OCI-LY1 (cell line): ENCODE measurements around the gene MYLK4.

Experiments used
- H2AFZ ChIP-seq: fragments of 200-600 bp; sonication (generic), shearing (Covaris generic); 2 replicates; pipeline ENCODE4 v1.6.0; 2014; ENCODE audit warnings: antibody characterized with exemption, mild to moderate bottlenecking, low read length
- H3F3A ChIP-seq: fragments of 200-600 bp; sonication (generic), shearing (Covaris generic); 2 replicates; pipeline ENCODE4 v1.6.0; 2014; ENCODE audit warnings: mild to moderate bottlenecking, antibody characterized with exemption, low read length, moderate library complexity; ENCODE audit not compliant: insufficient read depth
- H3K27ac ChIP-seq: fragments of 200-600 bp; sonication (generic); 2 replicates; pipeline ENCODE4 v1.5.1; 2014; ENCODE audit warnings: low read length, mixed run types, mild to moderate bottlenecking, low read depth; ENCODE audit not compliant: poor library complexity, severe bottlenecking
- H3K27me3 ChIP-seq: fragments of 200-600 bp; sonication (generic); 2 replicates; pipeline ENCODE4 v1.6.0; 2014; ENCODE audit warnings: antibody characterized with exemption, mild to moderate bottlenecking, low read length, moderate library complexity; ENCODE audit not compliant: insufficient read depth
- H3K36me3 ChIP-seq: fragments of 200-600 bp; sonication (generic); 2 replicates; pipeline ENCODE4 v1.6.1; 2014; ENCODE audit warnings: mild to moderate bottlenecking, antibody characterized with exemption, low read length, moderate library complexity, mixed read lengths; ENCODE audit not compliant: insufficient read depth
- H3K4me1 ChIP-seq: fragments of 200-600 bp; sonication (generic); 2 replicates; pipeline ENCODE4 v1.5.1; 2014; ENCODE audit warnings: mild to moderate bottlenecking, low read length, moderate library complexity; ENCODE audit not compliant: insufficient read depth, severe bottlenecking
- H3K4me2 ChIP-seq: fragments of 200-600 bp; sonication (generic), shearing (Covaris generic); 2 replicates; pipeline ENCODE4 v1.6.1; 2014; ENCODE audit warnings: low read length
- H3K4me3 ChIP-seq: fragments of 200-600 bp; sonication (generic); 2 replicates; pipeline ENCODE4 v1.5.1; 2014; ENCODE audit warnings: low read length, low read depth, mild to moderate bottlenecking, mixed read lengths; ENCODE audit not compliant: poor library complexity, severe bottlenecking
- H3K79me2 ChIP-seq: fragments of 200-600 bp; shearing (Covaris generic); 2 replicates; pipeline ENCODE4 v1.6.1; 2016; ENCODE audit warnings: mixed run types, low read length, mixed read lengths; ENCODE audit not compliant: insufficient read depth
- H3K9ac ChIP-seq: fragments of 200-600 bp; sonication (generic), shearing (Covaris generic); 2 replicates; pipeline ENCODE4 v1.6.1; 2014; ENCODE audit warnings: mild to moderate bottlenecking, low read length, mixed read lengths
- H3K9me2 ChIP-seq: fragments of 200-600 bp; sonication (generic), shearing (Covaris generic); 2 replicates; pipeline ENCODE4 v1.6.1; 2014; ENCODE audit warnings: low read depth, mild to moderate bottlenecking, low read length, mixed read lengths
- H3K9me3 ChIP-seq: fragments of 200-600 bp; shearing (Covaris generic); 2 replicates; pipeline ENCODE4 v1.6.1; 2014; ENCODE audit warnings: low read length, mixed read lengths
- H4K20me1 ChIP-seq: fragments of 200-600 bp; sonication (generic), shearing (Covaris generic); 2 replicates; pipeline ENCODE4 v1.6.0; 2016; ENCODE audit warnings: mild to moderate bottlenecking, low read length; ENCODE audit not compliant: insufficient read depth
- EZH2 ChIP-seq: fragments of 200-600 bp; sonication (generic), shearing (Covaris generic); IDR thresholded peaks from 2 replicates; pipeline ENCODE4 v1.8.0; 2017; ENCODE audit warnings: borderline replicate concordance, mixed run types, mild to moderate bottlenecking, antibody characterized with exemption, low read length, moderate library complexity, mixed read lengths
- TF ChIP-seq, protein P1 (sequence below): fragments of 200-600 bp; sonication (generic), shearing (Covaris generic); IDR thresholded peaks from 2 replicates; pipeline ENCODE4 v1.5.1; 2017; ENCODE audit warnings: mild to moderate bottlenecking, antibody characterized with exemption, low read length, moderate library complexity, mixed read lengths

Gene MYLK4

DNA sequence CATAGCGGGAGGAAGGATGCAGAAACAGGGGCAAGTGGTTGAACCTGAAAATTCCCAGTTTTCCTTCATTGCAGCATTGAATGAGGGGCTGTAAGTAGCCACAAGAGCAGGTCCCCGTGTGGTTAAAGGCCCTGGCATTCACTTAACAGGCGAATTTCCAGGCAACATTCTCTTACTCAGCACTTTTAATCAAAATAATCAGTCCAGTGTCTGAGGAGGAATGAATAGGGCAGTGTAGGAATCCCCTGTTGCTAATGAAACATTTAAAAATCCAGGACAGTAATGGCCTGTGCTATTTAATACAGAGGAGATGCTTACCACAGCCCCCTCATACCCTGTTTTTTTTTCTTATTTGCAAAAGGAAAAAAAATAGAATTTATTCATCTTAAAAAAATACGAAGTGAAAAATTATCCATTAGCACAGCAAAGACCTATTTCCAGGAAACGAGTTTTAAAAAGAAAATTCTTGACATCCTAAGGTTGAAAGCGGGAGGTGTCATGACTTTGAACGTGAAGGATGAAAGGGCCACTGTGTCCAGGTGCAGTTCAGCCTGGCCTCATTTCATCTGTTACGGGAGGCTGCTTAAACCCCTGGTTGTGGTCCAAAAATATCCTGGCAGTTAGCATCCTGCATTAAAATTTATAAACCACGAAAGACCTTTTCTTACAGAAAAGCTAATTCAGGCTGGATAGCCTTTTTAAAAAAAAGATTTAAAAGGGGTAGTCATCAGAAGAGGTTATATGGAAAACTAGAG lies 20.2 kb downstream of the MYLK4 start:
- peaks cover 3% of the 10 kb centered on the region for H3K4me1 ChIP-seq
- H3K4me2 ChIP-seq: no peak overlapping the region
- no peaks in the 10 kb centered on the region for H3F3A ChIP-seq
- H3K27me3 ChIP-seq: no peaks in the 10 kb centered on the region
- H3K79me2 ChIP-seq: no peaks in the 10 kb centered on the region
- no peak overlapping the region for H3K4me3 ChIP-seq
- no peaks in the 10 kb centered on the region for H3K36me3 ChIP-seq
- H3K27ac ChIP-seq: no peak overlapping the region
- H3K9me3 ChIP-seq: no peaks in the 10 kb centered on the region
- TF ChIP-seq EZH2: no peak
- TF ChIP-seq, protein P1, sequence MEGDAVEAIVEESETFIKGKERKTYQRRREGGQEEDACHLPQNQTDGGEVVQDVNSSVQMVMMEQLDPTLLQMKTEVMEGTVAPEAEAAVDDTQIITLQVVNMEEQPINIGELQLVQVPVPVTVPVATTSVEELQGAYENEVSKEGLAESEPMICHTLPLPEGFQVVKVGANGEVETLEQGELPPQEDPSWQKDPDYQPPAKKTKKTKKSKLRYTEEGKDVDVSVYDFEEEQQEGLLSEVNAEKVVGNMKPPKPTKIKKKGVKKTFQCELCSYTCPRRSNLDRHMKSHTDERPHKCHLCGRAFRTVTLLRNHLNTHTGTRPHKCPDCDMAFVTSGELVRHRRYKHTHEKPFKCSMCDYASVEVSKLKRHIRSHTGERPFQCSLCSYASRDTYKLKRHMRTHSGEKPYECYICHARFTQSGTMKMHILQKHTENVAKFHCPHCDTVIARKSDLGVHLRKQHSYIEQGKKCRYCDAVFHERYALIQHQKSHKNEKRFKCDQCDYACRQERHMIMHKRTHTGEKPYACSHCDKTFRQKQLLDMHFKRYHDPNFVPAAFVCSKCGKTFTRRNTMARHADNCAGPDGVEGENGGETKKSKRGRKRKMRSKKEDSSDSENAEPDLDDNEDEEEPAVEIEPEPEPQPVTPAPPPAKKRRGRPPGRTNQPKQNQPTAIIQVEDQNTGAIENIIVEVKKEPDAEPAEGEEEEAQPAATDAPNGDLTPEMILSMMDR: no peak
- H3K9ac ChIP-seq: no peak overlapping the region
- no peak overlapping the region for H2AFZ ChIP-seq
- no peaks in the 10 kb centered on the region for H3K9me2 ChIP-seq
- no peaks in the 10 kb centered on the region for H4K20me1 ChIP-seq

GRCh38 chr6:2729921-2730320 lies 20.8 kb downstream of the MYLK4 start:
- Histone ChIP-seq H3K4me3 (no peak overlapping the region), H3K9ac (no peak overlapping the region), H3K27me3 (no peaks in the 10 kb centered on the region), H3K27ac (no peak overlapping the region), H3K36me3 (no peaks in the 10 kb centered on the region), H3K4me2 (no peak overlapping the region), H4K20me1 (no peaks in the 10 kb centered on the region), H3K4me1 (peaks cover 3% of the 10 kb centered on the region), H3K9me2 (no peaks in the 10 kb centered on the region), H3K9me3 (no peaks in the 10 kb centered on the region), H3F3A (no peaks in the 10 kb centered on the region), H2AFZ (no peak overlapping the region), H3K79me2 (no peaks in the 10 kb centered on the region)
- TF ChIP-seq EZH2: no peak
- TF ChIP-seq, protein P1: no peak

DNA sequence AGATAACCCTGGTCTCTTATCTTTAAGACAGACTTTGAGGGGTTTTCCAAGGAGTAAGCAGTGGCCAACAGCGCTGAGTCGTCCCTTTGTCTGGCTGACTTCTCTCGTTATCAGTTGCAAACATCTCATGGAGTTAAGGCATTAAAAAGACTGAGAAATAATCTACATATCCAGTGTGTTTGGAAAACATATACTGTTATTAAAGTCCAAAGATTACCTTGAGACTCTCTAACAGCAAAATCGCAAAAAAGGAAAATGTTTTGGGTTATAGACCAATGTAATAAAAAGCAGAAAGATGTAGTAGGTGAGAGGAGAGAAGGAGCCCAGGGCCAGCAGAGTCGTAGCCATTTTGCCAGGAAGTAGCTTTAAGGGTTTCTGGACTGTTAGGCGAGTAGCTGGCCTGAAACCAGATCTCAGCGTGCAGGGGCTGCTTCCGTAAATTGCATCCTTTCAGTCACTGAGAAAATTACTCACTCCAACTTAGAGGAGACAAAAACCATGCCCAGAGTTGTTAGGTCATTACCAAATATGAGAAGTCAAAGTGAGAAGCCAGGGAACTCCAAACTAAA lies 24.6 kb downstream of the MYLK4 start:
- Histone ChIP-seq H3K4me1 (no peaks in the 10 kb centered on the region), H3K27ac (no peak overlapping the region), H4K20me1 (no peaks in the 10 kb centered on the region), H3F3A (no peaks in the 10 kb centered on the region), H3K9ac (no peak overlapping the region), H3K9me2 (no peaks in the 10 kb centered on the region), H3K9me3 (no peaks in the 10 kb centered on the region), H3K27me3 (no peaks in the 10 kb centered on the region), H3K36me3 (no peaks in the 10 kb centered on the region), H2AFZ (no peak overlapping the region), H3K4me2 (no peak overlapping the region), H3K4me3 (no peak overlapping the region), H3K79me2 (no peaks in the 10 kb centered on the region)
- TF ChIP-seq, protein P1: no peak
- TF ChIP-seq EZH2: no peak
